SU-DHL-6 (cell line): ENCODE measurements around the gene SETD1A.

Experiments used
- H2AFZ ChIP-seq: fragments of 200-600 bp; sonication (generic); 2 replicates; pipeline ENCODE4 v1.6.1; 2014; ENCODE audit warnings: low read depth, mild to moderate bottlenecking, moderate library complexity, mixed read lengths, antibody characterized with exemption, low read length; ENCODE audit not compliant: severe bottlenecking
- H3F3A ChIP-seq: fragments of 200-600 bp; shearing (Covaris generic); 2 replicates; pipeline ENCODE4 v1.6.0; 2016; ENCODE audit warnings: antibody characterized with exemption, mild to moderate bottlenecking; ENCODE audit not compliant: insufficient read depth
- H3K27ac ChIP-seq: fragments of 200-600 bp; sonication (generic); 2 replicates; pipeline ENCODE4 v1.5.1; 2016; ENCODE audit warnings: low read depth, mild to moderate bottlenecking, low read length, moderate library complexity, mixed read lengths
- H3K27me3 ChIP-seq: fragments of 200-600 bp; sonication (generic), shearing (Covaris generic); 2 replicates; pipeline ENCODE4 v1.6.0; 2014; ENCODE audit warnings: mild to moderate bottlenecking, low read length
- H3K36me3 ChIP-seq: fragments of 200-600 bp; sonication (generic); 2 replicates; pipeline ENCODE4 v1.6.1; 2014; ENCODE audit warnings: mild to moderate bottlenecking, low read length, mixed read lengths
- H3K4me2 ChIP-seq: fragments of 300-600, 200-600 bp; shearing (Covaris generic), sonication (generic); 2 replicates; pipeline ENCODE4 v1.6.0; 2014; ENCODE audit warnings: low read length, low read depth, mild to moderate bottlenecking; ENCODE audit not compliant: poor library complexity, severe bottlenecking
- H3K4me3 ChIP-seq: fragments of 200-600 bp; sonication (generic); 2 replicates; pipeline ENCODE4 v1.5.1; 2014; ENCODE audit warnings: antibody characterized with exemption, low read length, mild to moderate bottlenecking, mixed read lengths; ENCODE audit not compliant: insufficient read depth, poor library complexity, severe bottlenecking
- H3K79me2 ChIP-seq: fragments of 200-600 bp; sonication (generic); 2 replicates; pipeline ENCODE4 v1.6.1; 2014; ENCODE audit warnings: mild to moderate bottlenecking, low read length, moderate library complexity; ENCODE audit not compliant: insufficient read depth
- H3K9ac ChIP-seq: fragments of 200-600 bp; sonication (generic); 2 replicates; pipeline ENCODE4 v1.7.0; 2014; ENCODE audit warnings: mild to moderate bottlenecking, low read length
- H3K9me2 ChIP-seq: fragments of 200-600 bp; sonication (generic); replicated peaks from 2 replicates; pipeline ENCODE4 v1.6.1; 2014; ENCODE audit warnings: low read length; ENCODE audit not compliant: insufficient read depth
- H3K9me3 ChIP-seq: fragments of 200-600 bp; sonication (generic); 2 replicates; pipeline ENCODE4 v1.6.1; 2014; ENCODE audit warnings: low read length, mixed read lengths; ENCODE audit not compliant: insufficient read depth
- H4K20me1 ChIP-seq: fragments of 200-600 bp; sonication (generic); 2 replicates; pipeline ENCODE4 v1.6.1; 2014; ENCODE audit warnings: low read depth, mild to moderate bottlenecking, antibody characterized with exemption, low read length, moderate library complexity, mixed read lengths
- CTCF ChIP-seq: fragments of 200-600 bp; sonication (generic); IDR thresholded peaks from one replicate; pipeline ENCODE4 v1.5.1; 2017; ENCODE audit warnings: antibody characterized with exemption, mild to moderate bottlenecking, low read length, moderate library complexity; ENCODE audit not compliant: insufficient read depth, poor library complexity, severe bottlenecking
- EZH2phosphoT487 ChIP-seq: fragments of 200-600 bp; sonication (generic), shearing (Covaris generic); conservative IDR thresholded peaks from 2 replicates; pipeline ENCODE4 v1.6.1; 2018; ENCODE audit warnings: mild to moderate bottlenecking, antibody characterized with exemption, low read length, moderate library complexity, mixed read lengths

SETD1A gene

GRCh38 chr16:30983289-30983889 is 25.8 kb downstream of the SETD1A start:
- Histone ChIP-seq H2AFZ (no peak overlapping the region), H3K9me2 (no peaks in the 10 kb centered on the region), H3K36me3 (no peaks in the 10 kb centered on the region), H3K4me3 (no peak overlapping the region), H3K4me2 (no peak overlapping the region), H3F3A (no peaks in the 10 kb centered on the region; the same call in 1 of the 2 replicates), H3K27me3 (no peaks in the 10 kb centered on the region), H4K20me1 (no peaks in the 10 kb centered on the region), H3K27ac (no peak overlapping the region), H3K9me3 (no peaks in the 10 kb centered on the region), H3K9ac (no peak overlapping the region), H3K79me2 (no peaks in the 10 kb centered on the region)
- TF ChIP-seq CTCF = no peak
- no peak for TF ChIP-seq EZH2phosphoT487

GRCh38 chr16:30983898-30984610 is 26.5 kb downstream of the SETD1A start:
- H3K4me2 ChIP-seq = no peak overlapping the region
- no peak overlapping the region for H3K27ac ChIP-seq
- H3K9me3 ChIP-seq = no peaks in the 10 kb centered on the region
- TF ChIP-seq EZH2phosphoT487 (no peak), CTCF (no peak)
- no peak overlapping the region for H2AFZ ChIP-seq
- no peaks in the 10 kb centered on the region for H3K9me2 ChIP-seq
- no peak overlapping the region for H3K4me3 ChIP-seq
- H3F3A ChIP-seq = no peaks in the 10 kb centered on the region; the same call in 1 of the 2 replicates
- no peaks in the 10 kb centered on the region for H4K20me1 ChIP-seq
- H3K79me2 ChIP-seq = no peaks in the 10 kb centered on the region
- no peaks in the 10 kb centered on the region for H3K36me3 ChIP-seq
- no peak overlapping the region for H3K9ac ChIP-seq
- H3K27me3 ChIP-seq = no peaks in the 10 kb centered on the region

GRCh38 chr16:30984669-30985400 is 27.3 kb downstream of the SETD1A start, which contains the start of gene HSD3B7:
Gene HSD3B7, plus strand, starts transcription at chr16:30985207. Its CDS starts 452 bp downstream, at chr16:30985659.
- Histone ChIP-seq H3K79me2 (no peaks in the 10 kb centered on the region), H3K27ac (no peak within 1 kb of the TSS), H3K9me2 (no peaks in the 10 kb centered on the region), H3K27me3 (no peaks in the 10 kb centered on the region), H3K4me2 (no peak within 1 kb of the TSS), H3K9ac (no peak within 1 kb of the TSS), H4K20me1 (no peaks in the 10 kb centered on the region), H3K4me3 (no peak within 1 kb of the TSS), H2AFZ (no peak within 1 kb of the TSS), H3F3A (no peaks in the 10 kb centered on the region; the same call in 1 of the 2 replicates), H3K9me3 (no peaks in the 10 kb centered on the region), H3K36me3 (no peaks in the 10 kb centered on the region)
- TF ChIP-seq CTCF (peak; percentile 82), EZH2phosphoT487 (no peak)
